Transverse colon (tissue), 4 donors: ENCODE measurements around the gene WWOX.

Source experiments
- EP300 ChIP-seq: sonication (generic); formaldehyde crosslinking; IDR thresholded peaks from one replicate; pipeline ENCODE4 v1.6.1; 2017; ENCODE audit warnings: antibody characterized with exemption, low read depth
- POLR2A ChIP-seq: fragments of 450-650 bp; IDR thresholded peaks from one replicate; pipeline ENCODE4 v1.6.1; 2016; ENCODE audit warnings: antibody characterized with exemption, mild to moderate bottlenecking, moderate library complexity
- POLR2AphosphoS5 ChIP-seq, 3 donors: sonication (generic); formaldehyde crosslinking; IDR thresholded peaks; one replicate each; pipeline ENCODE4 v1.6.1; 2016; ENCODE audit warnings: antibody characterized with exemption in 3 of 3
- TF ChIP-seq, protein P1 (sequence below), 5 experiments: fragments of 200-600 bp in 3 of 5; fragments of 450-650 bp in 2 of 5; sonication (generic) in 3 of 5; IDR thresholded peaks; 1 replicate in 2 of 5; 2 replicates in 3 of 5; pipeline ENCODE4 v1.5.1; 2016 to 2017; ENCODE audit warnings: antibody characterized with exemption in 5 of 5, inconsistent platforms in 3 of 5, mild to moderate bottlenecking in 2 of 5, moderate library complexity in 1 of 5

GRCh38 chr16:79099716-79100115 is 1000.3 kb downstream of the WWOX start:
- TF ChIP-seq POLR2A (no peak), EP300 (no peak), POLR2AphosphoS5 (IDR thresholded peaks at IDR 0.05) (no peak)
- TF ChIP-seq, protein P1, sequence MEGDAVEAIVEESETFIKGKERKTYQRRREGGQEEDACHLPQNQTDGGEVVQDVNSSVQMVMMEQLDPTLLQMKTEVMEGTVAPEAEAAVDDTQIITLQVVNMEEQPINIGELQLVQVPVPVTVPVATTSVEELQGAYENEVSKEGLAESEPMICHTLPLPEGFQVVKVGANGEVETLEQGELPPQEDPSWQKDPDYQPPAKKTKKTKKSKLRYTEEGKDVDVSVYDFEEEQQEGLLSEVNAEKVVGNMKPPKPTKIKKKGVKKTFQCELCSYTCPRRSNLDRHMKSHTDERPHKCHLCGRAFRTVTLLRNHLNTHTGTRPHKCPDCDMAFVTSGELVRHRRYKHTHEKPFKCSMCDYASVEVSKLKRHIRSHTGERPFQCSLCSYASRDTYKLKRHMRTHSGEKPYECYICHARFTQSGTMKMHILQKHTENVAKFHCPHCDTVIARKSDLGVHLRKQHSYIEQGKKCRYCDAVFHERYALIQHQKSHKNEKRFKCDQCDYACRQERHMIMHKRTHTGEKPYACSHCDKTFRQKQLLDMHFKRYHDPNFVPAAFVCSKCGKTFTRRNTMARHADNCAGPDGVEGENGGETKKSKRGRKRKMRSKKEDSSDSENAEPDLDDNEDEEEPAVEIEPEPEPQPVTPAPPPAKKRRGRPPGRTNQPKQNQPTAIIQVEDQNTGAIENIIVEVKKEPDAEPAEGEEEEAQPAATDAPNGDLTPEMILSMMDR (IDR thresholded peaks at IDR 0.05), result no peak
